Left renal cortex interstitium (tissue), 4 donors: ENCODE results near the gene SLC9A3. TPM values are rescaled to one million over a fixed set of nuclear protein-coding genes. Genes with fewer than 3 reads are reported as not detected.

ENCODE experiments used
- DNase-seq, 4 donors: peaks; one replicate each; pipeline ENCODE4 v3.0.0-alpha.2; 2013; ENCODE audit warnings: low read depth in 4 of 4, low spot score in 2 of 4, missing footprints in 1 of 4
- polyA plus RNA-seq, 4 donors: library from polyadenylated mRNA; unstranded; fragments of 120-200 nt; gene quantifications; one replicate each; pipeline ENCODE4 v1.2.1, GENCODE V29; 2013; ENCODE audit not compliant: insufficient read length in 4 of 4

The SLC9A3 gene
- polyA plus RNA-seq, 4 donors: 39.7 to 60.5 (median 52.2) TPM

DNA sequence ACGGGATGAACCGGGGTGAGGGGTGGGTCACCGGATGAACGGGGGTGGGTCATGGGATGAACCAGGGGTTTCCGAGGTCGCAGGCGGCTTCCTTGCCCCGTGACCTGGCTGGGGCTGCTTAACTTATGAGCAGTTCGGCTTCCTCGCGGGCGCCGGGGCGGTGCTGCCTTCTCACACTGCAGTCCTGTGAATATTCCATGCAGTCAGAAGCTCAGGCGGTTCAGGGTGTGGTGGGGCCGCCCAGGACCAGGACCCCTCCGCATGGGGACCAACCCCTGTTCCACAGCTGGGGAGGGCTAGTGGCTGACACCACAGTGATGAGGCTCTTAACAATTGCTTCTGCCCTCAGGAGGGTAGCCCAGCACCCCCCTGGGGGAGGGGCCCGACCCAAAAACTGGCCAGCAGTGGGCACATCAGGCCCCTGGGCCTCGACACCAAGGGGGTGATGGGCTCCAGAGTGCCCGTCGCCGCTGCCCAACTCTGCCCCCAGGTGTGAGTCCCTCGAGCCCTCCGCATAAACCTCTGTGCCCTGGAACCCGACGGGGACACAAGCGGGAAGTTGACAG, 30.9 kb upstream of the SLC9A3 start:
- no peak for DNase-seq

DNA sequence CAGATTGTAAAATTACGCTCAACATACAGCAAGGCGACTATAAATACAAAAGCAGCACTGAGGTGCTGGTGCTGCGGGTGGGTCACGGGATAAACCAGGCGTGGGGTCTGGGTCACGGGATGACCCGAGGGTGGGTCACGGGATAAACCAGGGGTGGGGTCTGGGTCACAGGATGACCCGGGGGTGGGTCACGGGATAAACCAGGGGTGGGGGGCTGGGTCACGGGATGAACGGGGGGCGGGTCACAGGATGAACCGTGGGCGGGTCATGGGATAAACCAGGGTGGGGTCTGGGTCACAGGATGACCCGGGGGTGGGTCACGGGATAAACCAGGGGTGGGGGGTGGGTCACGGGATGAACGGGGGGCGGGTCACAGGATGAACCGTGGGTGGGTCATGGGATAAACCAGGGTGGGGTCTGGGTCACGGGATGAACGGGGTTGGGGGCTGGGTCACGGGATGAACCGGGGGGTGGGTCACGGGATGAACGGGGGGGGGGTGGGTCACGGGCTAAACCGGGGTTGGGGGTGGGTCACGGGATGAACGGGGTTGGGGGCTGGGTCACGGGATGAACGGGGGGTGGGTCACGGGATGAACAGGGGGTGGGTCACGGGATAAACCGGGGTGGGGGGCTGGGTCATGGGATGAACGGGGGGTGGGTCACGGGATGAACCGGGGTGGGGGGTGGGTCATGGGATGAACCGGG, 30.2 kb upstream of the SLC9A3 start:
- DNase-seq: no peak

DNA sequence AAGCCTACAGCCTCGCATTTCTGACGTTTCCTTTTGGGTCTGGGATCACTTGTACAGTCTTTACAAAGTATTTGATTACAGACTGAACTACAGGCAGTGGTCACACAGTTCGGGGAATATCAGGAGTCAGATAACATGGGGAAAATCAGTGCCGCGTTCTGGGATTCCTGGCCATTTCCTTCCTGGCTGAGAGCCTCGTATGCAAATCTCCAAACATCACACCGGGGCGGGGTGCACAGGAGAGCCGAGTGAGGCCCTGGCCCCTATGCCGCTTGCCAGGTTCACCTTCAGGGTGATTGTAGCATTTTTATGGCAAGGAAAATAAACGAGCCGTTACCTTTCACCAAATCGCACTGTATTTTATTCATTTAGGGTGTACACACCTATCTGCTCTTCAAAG, 29.6 kb upstream of the SLC9A3 start:
- no peak for DNase-seq

DNA sequence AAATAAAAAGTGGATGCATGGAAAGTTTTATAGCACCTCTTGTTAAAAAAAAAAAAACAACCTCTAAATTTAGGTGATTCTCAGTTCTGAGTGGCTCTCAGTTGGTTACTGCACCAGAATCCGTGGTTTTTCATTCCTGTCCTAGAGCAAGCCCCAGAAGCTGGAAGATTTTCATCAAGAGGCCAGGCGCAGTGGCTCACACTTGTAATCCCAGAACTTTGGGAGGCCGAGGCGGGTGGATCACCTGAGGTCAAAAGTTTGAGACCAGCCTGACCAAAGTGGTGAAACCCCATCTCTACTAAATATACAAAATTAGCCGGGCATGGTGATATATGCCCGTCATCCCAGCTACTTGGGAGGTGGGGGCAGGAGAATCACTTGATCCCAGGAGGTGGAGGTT, 27.2 kb upstream of the SLC9A3 start:
- no peak for DNase-seq

DNA sequence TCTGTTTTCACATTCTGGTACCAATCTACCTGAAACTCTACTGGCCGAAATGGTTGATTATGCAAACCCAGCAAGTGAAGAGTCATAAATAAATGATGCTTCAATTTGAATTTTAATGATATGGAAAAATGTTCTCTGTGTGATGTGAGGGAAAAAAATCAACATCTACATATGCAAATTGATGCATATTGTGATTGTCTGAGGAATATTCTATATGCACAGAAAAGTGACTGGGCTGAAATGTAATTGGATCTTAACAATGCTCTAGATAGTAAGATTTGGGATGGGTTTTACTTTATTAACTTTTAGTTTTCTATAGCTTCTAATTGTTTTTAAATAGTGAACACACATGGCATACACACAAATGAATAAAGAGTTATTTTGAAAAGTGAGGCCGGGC, 25.0 kb upstream of the SLC9A3 start:
- no peak for DNase-seq

DNA sequence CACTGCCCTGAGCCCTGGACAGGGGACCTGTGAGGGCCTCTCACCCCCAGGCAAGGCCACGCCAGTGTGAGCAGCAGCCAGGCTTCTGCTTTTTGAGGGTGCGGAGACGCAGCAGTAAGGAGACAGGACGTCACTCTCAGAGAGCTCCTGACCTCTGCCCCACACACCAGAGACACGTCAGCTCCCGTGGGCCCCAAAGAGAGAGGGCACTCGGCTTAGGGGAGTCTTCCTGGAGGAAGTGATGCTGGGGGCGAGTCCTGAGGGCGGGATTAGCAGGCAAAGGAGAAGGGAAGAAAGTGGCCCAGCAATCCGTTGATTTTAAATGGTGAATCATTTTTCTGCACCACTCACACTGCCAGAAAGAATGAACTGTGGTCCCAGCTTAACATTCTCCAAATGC, 24.0 kb upstream of the SLC9A3 start:
- no peak for DNase-seq

DNA sequence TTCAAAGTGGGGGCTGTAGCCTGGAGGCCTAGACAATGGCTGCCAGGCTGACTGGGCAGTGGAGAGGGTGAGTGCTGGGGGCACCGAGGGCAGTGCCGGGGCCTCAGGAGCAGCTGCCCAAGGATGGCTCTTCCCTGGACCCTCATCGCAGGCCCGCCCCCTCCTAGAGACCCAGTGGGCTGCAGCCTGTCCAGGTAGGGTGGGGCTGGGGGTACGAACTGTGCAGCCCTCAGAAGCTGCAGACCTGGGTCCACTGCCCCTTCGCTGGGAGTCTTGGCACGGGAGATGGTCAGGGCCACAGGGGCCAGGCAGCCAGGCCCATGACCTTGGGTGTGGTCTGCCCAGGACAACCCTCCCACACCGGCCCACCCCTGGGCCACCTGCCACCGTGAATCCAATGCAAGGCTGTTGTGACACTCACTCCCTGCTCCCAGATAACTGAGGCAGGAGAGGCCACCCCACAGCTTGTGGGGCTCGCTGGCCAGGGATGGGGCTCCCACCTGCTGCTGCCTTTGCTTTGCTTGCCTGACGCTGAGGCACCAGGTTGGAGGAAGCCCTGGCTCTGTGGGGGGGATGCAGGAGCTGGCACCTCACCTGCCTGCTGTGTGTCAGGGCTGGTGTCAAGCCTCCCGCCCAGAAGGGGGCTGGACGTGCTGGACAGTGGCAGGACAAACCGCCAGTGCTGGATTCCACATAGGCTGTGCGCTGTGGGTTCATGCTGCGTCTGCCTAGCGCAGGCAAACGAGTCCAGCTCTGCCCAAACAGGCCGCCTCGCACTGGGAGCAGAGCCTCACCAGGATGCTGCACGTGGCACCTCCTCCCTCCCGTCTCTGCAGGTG, 23.1 kb upstream of the SLC9A3 start:
- no peak for DNase-seq

DNA sequence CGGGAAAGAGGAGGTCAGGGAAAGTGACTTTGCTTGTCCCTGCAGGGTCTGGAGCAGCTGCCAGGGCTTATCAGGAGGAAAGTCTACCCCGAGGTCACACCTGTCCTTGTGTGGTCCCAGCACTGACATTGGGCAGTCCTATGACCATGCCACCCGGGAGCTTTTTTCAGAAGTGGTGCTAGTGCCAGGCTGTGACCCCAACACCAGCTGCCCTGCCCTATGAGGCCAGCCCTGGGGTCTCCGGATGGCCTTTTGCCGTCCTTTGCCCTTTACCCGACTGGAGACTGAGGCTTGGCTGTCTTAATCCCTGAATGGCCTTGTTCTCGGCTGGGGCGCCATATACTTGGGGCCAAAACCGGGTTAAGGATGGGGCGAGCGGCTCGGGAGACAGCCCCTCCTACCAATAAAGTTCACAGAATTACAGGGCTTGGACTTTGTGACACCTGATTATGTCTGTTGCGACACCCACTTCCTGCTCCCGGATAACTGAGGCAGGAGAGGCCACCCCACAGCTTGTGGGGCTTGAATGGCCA, 22.2 kb upstream of the SLC9A3 start:
- no peak for DNase-seq

DNA sequence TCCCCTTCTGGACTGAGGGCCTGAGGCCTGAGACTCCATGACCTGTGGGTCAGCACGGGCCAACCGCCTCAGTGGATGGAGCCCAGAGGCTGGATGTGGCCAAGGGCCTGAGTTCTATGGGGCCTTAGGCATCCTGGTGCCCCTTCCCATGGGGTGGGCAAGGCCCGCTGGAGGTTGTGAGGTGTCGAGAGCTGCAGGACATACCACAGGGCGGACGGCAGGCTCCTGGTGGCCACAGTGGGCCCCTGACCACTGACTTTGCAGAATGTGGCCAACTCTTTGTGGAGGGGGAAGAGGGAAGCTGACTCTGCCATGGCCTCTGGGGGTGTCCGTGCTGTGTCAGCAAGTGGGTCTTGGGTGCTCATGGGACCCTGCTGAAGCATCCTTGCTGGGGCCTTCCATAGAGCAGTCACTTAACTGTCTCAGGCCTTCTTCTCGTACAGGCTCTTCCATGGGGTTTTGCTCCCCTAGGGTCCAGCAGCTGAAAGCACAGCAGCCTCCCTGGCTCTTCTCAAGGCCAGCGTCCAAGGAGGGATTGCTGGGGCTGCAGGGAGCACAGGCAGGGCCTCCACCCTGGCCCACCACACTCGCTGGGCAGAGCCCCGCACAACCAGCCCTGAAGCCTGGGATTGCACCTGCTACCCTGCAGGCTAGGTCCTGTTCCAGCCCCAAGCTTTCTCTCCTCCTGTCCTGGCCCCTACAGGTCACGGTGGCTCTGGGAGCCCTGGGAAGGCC, 21.6 kb upstream of the SLC9A3 start:
- no peak for DNase-seq

DNA sequence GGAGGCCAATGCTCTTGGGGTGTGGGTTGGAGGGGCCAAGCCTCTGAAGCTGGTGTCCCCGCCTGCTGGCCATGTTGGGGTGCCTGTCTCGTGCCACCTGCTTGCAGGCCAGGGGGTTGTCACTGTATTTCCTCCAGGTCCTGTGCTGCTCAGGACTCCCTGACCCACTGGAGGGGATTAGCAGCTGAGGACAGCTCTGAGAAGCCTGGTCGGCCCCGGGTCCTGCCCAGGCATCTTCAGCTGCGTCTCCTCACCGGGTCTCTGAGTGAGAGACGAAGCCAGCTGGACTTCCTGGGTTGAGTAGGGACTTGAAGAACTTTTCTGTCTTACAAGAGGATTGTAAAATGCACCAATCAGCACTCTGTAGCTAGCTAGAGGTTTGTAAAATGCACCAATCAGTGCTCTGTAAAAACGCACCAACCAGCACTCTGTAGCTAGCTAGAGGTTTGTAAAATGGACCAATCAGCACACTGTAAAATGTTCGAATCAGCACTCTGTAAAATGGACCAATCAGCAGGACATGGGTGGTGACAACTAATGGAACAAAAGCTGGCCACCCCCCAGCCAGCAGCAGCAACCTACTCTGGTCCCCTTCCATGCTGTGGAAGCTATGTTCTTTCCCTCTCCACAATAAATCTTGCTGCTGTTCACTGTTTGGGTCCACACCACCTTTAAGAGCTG, 20.6 kb upstream of the SLC9A3 start:
- DNase-seq: no peak

DNA sequence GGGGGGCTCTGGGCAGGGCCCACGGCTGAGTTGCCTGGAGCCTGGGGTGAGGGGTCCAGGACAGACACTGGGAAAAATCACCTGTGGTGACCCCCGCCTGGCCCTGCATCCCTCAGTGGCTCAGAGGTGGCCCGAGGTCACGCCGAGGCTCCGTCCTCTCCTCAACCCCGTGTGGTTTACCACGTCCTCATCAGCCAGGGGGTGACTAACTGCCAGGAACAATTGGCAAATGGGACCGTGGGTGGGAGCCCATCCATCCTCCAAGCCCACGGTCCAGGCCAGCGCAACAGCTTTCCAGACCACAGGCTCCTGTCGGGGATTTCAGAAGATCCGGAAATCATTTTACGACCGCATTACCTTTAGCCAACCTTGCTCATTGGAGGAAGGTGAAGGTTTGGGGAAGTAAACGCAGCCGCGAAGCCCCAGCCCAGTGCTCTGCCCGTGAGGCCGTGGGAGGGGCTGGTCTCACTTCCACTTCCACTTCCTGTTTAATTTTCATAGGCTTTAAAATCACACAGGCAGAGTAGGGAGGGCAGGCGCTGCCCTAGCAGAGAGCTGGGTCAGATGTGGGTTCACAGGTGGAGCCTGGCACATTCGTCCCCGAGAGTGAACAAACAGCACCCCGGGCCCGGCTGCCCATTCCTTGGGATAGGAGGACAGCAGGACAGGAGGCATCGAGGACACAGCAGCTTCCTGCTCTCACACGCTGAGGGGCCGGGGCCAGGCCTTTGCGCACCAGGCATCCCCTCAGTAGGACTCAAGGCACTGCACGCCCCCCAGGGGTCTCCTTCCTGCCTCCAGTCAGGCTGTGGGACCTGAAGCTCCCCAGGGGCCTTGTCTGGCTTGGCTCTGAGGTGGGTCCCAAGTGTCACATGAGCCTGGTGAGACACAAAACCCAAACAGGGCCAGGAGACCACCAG, 19.8 kb upstream of the SLC9A3 start:
- no peak for DNase-seq

DNA sequence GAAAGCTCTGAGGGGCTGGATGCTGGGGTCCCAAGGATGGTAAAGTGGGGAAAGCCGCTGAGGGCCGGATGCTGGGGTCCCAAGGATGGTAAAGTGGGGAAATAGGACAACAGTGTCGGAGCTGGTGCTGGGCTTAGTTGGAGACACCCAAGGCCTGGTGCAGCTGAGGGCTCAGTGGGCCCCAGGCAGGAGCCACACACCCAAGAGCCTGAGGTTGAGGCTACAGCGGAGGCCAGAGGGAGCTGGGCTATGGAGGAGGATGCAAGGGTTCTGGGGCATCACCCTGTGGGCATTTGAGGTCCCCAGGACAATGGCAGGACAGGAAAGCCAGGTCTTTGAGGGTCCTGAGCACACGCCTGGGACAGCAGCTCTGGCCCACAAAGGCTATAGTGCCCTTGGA, 19.1 kb upstream of the SLC9A3 start:
- no peak for DNase-seq

DNA sequence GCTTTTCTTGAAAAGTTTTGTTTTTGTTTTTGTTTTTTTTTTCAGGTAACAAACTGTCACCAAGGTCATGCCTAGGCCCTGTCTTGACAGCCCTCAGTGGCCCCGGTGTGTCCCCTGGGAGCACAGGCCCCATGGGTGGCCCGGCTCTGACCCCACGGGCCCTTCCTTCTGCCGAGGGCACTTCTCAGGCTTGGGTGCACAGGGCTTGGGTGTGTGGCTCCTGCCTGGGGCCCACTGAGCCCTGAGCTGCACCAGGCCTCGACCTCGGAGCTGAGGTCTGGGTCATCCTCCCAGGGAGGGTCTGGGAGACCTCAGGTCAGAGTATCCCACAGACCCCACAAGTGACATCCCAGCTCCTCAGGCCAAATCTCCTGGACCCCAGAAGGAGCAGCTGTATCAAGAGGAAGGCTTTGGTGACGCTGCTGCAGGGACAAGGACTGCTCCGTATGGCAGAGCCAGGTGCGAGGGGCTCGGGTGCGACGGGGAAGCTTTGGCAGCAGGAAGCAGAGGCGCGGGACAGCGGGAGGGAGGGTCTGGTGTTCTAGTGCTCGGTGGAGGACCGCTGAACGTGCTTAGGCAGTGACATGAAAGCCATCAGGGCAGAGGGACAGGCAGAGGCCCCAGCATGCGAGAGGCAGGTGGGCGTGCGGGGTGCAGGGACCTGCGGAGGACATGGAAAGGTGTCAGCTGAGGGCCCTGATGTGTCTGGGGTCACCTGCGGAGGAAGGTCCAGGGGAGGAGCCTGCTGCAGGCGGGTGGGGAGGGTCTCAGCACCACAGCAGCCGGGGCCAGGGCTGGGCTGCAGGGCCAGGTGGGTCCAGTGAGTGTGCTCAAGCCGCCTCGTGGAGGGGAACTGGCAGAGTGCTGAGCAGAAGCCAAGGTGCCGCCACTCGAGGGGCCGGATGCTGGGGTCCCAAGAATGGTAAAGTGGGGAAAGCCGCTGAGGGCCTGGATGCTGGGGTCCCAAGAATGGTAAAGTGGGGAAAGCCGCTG, 18.4 kb upstream of the SLC9A3 start:
- no peak for DNase-seq

DNA sequence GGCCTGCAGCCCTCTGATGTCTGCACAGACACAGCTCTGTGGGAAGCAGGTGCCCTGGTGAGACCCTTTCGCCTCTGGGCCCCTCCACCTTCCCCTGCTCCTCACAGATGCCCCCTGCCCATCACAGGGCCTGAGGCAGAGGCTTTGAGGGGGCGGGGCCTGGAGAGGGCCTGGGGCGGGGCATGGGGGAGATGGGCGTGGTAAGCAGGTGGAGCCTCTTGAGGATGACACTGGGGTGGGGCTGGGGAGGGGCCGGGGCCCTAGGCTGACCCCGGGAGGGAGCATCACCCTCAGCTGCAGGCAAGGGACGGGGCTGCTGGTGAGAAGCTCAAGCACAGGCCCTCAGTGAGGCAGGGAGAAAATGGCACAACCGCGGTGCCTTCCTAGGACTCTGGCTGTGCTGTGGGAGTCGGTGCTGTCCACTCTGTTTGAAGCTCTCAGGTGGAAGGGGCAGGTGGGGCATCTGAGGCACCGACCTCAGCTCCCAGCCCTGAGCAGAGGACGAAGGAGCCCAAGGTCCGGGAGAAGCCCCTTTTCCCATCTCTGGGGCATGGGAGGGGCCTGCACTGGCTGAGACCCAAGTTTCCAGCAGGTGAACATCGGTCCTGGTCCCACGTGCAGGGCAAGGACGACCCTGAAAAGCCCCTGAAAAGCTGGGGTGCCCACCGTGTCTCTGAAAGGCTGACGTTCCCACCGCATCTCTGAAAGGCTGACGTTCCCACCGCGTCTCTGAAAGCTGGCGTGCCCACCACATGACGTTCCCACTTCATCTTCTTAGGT, 17.5 kb upstream of the SLC9A3 start:
- DNase-seq: no peak

DNA sequence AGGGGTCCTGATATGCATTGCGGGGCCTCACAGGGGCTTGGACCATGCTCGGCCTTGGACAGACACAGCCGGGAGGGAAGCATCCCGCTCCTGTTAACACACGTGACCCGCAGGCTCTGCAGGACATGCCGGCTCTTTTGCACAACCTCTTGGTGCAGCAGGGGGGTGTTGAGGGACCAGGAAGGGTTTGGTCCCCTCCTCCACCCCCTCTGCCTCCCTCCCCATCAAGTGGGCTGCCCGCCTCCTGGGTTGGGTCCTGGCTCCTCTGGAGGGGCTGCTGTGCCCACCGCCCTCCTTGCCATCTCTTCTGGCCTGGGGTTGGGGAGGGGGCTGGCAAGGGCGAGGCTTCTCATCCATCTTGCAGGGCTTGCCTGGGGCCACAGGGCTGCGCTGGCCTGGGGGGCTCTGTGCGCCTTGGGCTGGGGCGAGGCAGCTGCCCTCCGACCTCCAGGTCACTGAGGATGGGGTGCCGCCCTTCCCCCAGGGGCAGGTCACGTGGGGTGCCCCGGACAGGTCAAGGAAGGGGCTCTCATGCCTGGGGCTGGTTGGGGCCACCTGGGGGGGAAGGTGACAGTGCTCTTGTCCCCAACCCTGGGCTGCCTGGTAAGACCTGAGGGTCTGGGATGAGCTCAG, 16.8 kb upstream of the SLC9A3 start:
- DNase-seq: no peak

DNA sequence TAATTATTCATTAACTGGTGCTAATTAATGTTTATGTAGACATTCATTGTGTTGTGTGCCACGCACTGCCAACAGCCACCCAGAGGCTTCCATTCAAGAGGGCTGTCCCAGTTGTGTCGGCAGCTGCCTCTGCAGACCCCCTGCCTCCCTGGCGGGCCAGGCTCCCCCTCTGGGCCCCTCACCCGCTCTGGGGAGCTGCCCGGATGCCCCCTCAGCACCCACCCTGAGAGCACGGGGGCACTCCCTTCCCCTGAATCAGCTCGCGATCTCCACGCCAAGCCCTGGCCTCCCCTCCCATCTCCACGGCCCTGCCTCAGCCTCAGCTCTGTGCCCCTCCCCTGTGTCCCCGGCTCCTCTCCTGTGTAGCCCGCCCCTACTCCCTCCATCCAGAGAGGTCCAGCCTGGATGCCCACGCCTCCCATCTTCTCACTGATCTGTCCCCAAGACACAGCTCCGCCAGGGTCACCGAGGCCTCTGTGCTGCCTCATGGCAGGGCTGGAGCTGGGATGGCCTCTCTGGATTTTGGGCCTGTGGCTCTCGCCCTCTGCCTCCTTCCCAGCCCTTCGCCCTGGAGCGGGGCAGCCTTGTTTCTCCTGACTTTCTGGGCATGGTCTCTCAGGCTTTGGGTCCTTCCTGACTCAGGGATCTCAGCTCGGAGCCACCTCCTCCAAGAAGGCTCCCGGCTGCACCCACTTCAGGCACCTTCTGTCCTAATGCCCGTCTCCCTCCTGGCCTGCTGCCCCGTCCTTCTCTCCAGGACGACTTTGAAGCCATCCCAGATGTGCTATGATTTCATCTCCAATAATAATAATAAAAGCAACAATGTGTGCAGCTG, 16.0 kb upstream of the SLC9A3 start:
- DNase-seq: no peak
